Measurements from ENCODE around the gene ALDH1L1. TPM values are rescaled to one million over a fixed set of nuclear protein-coding genes. Genes with fewer than 3 reads are reported as not detected.

The ALDH1L1 gene
- total and polyA plus RNA-seq, 2 of the 13 experiments (the other 11 are each of a cell fraction or from before 2014, with no cell fraction given): 11.2 to 28.7 TPM

- TF ChIP-seq, protein P1, sequence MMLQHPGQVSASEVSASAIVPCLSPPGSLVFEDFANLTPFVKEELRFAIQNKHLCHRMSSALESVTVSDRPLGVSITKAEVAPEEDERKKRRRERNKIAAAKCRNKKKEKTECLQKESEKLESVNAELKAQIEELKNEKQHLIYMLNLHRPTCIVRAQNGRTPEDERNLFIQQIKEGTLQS (CRISPR knock-in tag; IDR thresholded peaks at IDR 0.05): no peak
Measured at GRCh38 chr3:126056088-126056487, 124.3 kb downstream of the ALDH1L1 start (continued).

DNA sequence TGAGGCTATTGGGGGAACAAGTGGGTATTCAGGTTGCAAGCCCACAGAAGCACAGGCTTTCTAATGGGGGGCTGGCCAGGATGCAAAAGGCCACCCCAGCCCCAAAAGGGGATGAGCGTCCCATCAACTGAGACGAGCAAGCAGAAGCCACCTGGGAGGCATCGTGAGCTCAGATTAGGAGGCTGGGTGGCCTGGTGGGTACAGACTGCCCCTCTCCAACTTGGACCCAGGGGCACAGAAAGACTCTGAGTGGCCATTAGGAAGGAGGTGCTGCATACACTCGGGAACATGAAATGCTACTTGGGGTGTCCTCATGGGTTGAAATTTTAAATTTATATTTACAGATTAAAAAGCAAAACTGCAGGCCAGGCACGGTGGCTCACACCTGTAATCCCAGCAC lies 125.5 kb downstream of the ALDH1L1 start:
- no TSS peak for BruUV-seq (replicated peaks)
- WGBS (ENCODE audit: low lambda C conversion rate): 92% methylated on average over 4 of the region's 5 CpGs
- no peaks in the 10 kb centered on the region for H3K36me3 ChIP-seq (replicated peaks in 1 of 2; ENCODE audit: control insufficient read depth in 1 of 2, insufficient read depth in 2 of 2, low read length in 2 of 2)
- H2AFZ ChIP-seq (ENCODE audit: low read length): no peak overlapping the region
- intact Hi-C loops (cut with micrococcal nuclease; ENCODE audit: unreplicated experiment) (loop anchor here (10.0 kb wide), 1 partner anchor 60 kb away; no protein-coding TSS in a partner anchor), in situ Hi-C loops (cut with HindIII; ENCODE audit: extremely low pct_ligation_motif_present, low pct_unique_long_range_greater_than_20kb) (no loop called here)
- H3K9me3 ChIP-seq (ENCODE audit: low read length): no peaks in the 10 kb centered on the region
- DNase-seq (ENCODE audit: low spot score): no peak
- H3K4me1 ChIP-seq (ENCODE audit: insufficient read depth, low read length): peaks cover 38% of the 10 kb centered on the region
- ATAC-seq: no peak
- TF ChIP-seq MLLT10 (CRISPR knock-in tag; IDR thresholded peaks at IDR 0.05) (no peak), ZNF280B (CRISPR knock-in tag; IDR thresholded peaks at IDR 0.05; ENCODE audit: borderline replicate concordance) (no peak), SOX5 (CRISPR knock-in tag; IDR thresholded peaks at IDR 0.05; ENCODE audit: borderline replicate concordance) (no peak), ZNF615 (CRISPR knock-in tag; IDR thresholded peaks at IDR 0.05; ENCODE audit: borderline replicate concordance) (no peak), HMGA1 (CRISPR knock-in tag; conservative IDR thresholded peaks at IDR 0.05) (no peak), ZNF776 (CRISPR knock-in tag; IDR thresholded peaks at IDR 0.05) (no peak), ZFP36L2 (CRISPR knock-in tag; IDR thresholded peaks at IDR 0.05) (no peak), U2AF1 (optimal IDR thresholded peaks at IDR 0.05; ENCODE audit: low read depth, low read length) (no peak)
- H3K9ac ChIP-seq (ENCODE audit: insufficient read depth, low read depth, low read length): no peak overlapping the region
- no peak overlapping the region for H3K4me2 ChIP-seq (ENCODE audit: low read depth, low read length)
- H3K4me3 ChIP-seq (replicated peaks in 1 of 3; ENCODE audit: insufficient read depth in 1 of 3, low read depth in 2 of 3, low read length in 3 of 3): no peak overlapping the region
- POLR2A ChIA-PET: no interaction called here
- no peaks in the 10 kb centered on the region for H3K27me3 ChIP-seq (ENCODE audit: control insufficient read depth in 1 of 2, insufficient read depth in 2 of 2, low read length in 2 of 2)
- CTCF ChIA-PET (ENCODE audit: low intra/inter-chr PET ratio, low total read pairs): no interaction called here
- no peak overlapping the region for H3K27ac ChIP-seq (ENCODE audit: extremely low read length, insufficient read depth, low read length)
- no peaks in the 10 kb centered on the region for H3K79me2 ChIP-seq (ENCODE audit: insufficient read depth, low read length)
- H4K20me1 ChIP-seq (ENCODE audit: insufficient read depth, low read length): no peaks in the 10 kb centered on the region
- no peak for FAIRE-seq

Data from HepG2 (cell line).